ENCODE measurements around the gene EEF2KMT. TPM values are rescaled to one million over a fixed set of nuclear protein-coding genes. Genes with fewer than 3 reads are reported as not detected.

EEF2KMT gene
- total RNA-seq, 1 experiment from 2014 or later, result 16.9 TPM

- DNase-seq (ENCODE audit: low spot score), result peak; percentile 94
These were observed 55.9 kb downstream of the EEF2KMT start for GRCh38 chr16:5041600-5042133.

- no peak for DNase-seq (ENCODE audit: low spot score)
These were observed 57.1 kb downstream of the EEF2KMT start for GRCh38 chr16:5040451-5040850.

GRCh38 chr16:5036228-5037156, 61.1 kb downstream of the EEF2KMT start:
- DNase-seq (ENCODE audit: low spot score), result no peak

GRCh38 chr16:5035909-5036227, 61.7 kb downstream of the EEF2KMT start:
- no peak for DNase-seq (ENCODE audit: low spot score)

Other genes with a start within 250 kb of the EEF2KMT start
- 0.81 and 2.0 TPM in 2 replicates for gene PPL, start 160.6 kb downstream of the EEF2KMT start, total RNA-seq (2014; rRNA removed; shearing (Covaris generic))
- 0.14 TPM in 1 of 2 replicates, not detected in the other for gene SEC14L5, start 139.5 kb downstream of the EEF2KMT start, total RNA-seq (2014; rRNA removed; shearing (Covaris generic))
- 30.0 and 43.0 TPM in 2 replicates for gene NAGPA, start 63.9 kb downstream of the EEF2KMT start, total RNA-seq (2014; rRNA removed; shearing (Covaris generic))
- not detected in 2 replicates for gene C16orf89, start 31.8 kb downstream of the EEF2KMT start, total RNA-seq (2014; rRNA removed; shearing (Covaris generic))
- gene ALG1, start 26.0 kb downstream of the EEF2KMT start, total RNA-seq (2014; rRNA removed; shearing (Covaris generic)), result 39.2 and 48.8 TPM in 2 replicates

All from A172 (cell line).